MM.1S (cell line): ENCODE data around the gene MCRIP1.

Experiments used
- DNase-seq: peaks from one replicate; pipeline ENCODE4 v3.0.0-alpha.2; 2015
- H2AFZ ChIP-seq: fragments of 300-600 bp; sonication (generic); 2 replicates; pipeline ENCODE4 v1.6.0; 2016; ENCODE audit warnings: antibody characterized with exemption, low read length
- H3F3A ChIP-seq: fragments of 300-600 bp; sonication (generic); 2 replicates; pipeline ENCODE4 v1.6.1; 2016; ENCODE audit warnings: mild to moderate bottlenecking, antibody characterized with exemption, low read length, moderate library complexity, mixed read lengths; ENCODE audit not compliant: insufficient read depth
- H3K27ac ChIP-seq: fragments of 300-600 bp; sonication (generic); 2 replicates; pipeline ENCODE4 v1.5.1; 2016; ENCODE audit warnings: mild to moderate bottlenecking, low read length
- H3K27me3 ChIP-seq: fragments of 300-600 bp; sonication (generic); replicated peaks from 2 replicates; pipeline ENCODE4 v1.6.0; 2016; ENCODE audit warnings: low read length; ENCODE audit not compliant: insufficient read depth
- H3K36me3 ChIP-seq: fragments of 300-600 bp; sonication (generic); replicated peaks from 2 replicates; pipeline ENCODE4 v1.6.1; 2016; ENCODE audit warnings: mild to moderate bottlenecking, low read length, mixed read lengths; ENCODE audit not compliant: insufficient read depth
- H3K4me1 ChIP-seq: fragments of 300-600 bp; sonication (generic); 2 replicates; pipeline ENCODE4 v1.6.1; 2016; ENCODE audit warnings: low read length, mixed read lengths
- H3K4me2 ChIP-seq: fragments of 300-600 bp; sonication (generic); 2 replicates; pipeline ENCODE4 v1.6.0; 2016; ENCODE audit warnings: low read depth, low read length
- H3K4me3 ChIP-seq: fragments of 300-600 bp; sonication (generic); 2 replicates; pipeline ENCODE4 v1.5.1; 2016; ENCODE audit warnings: low read length, mixed read lengths
- H3K79me2 ChIP-seq: fragments of 300-600 bp; sonication (generic); 2 replicates; pipeline ENCODE4 v1.6.1; 2016; ENCODE audit warnings: mixed run types, low read length, mixed read lengths
- H3K9ac ChIP-seq: fragments of 300-600 bp; sonication (generic); 2 replicates; pipeline ENCODE4 v1.6.1; 2016; ENCODE audit warnings: low read length, mixed read lengths
- H3K9me2 ChIP-seq: fragments of 300-600 bp; sonication (generic); replicated peaks from 2 replicates; pipeline ENCODE4 v1.6.1; 2016; ENCODE audit warnings: mild to moderate bottlenecking, low read length, mixed read lengths; ENCODE audit not compliant: insufficient read depth
- H3K9me3 ChIP-seq: fragments of 300-600 bp; sonication (generic); replicated peaks from 2 replicates; pipeline ENCODE4 v1.6.1; 2016; ENCODE audit warnings: mild to moderate bottlenecking, low read length, mixed read lengths; ENCODE audit not compliant: insufficient read depth
- H4K20me1 ChIP-seq: fragments of 300-600 bp; sonication (generic); 2 replicates; pipeline ENCODE4 v1.6.1; 2016; ENCODE audit warnings: mild to moderate bottlenecking, low read length, moderate library complexity, mixed read lengths; ENCODE audit not compliant: insufficient read depth
- EZH2 ChIP-seq: fragments of 300-600 bp; sonication (generic); optimal IDR thresholded peaks from 2 replicates; pipeline ENCODE3; 2017; ENCODE audit warnings: low read depth, mild to moderate bottlenecking, antibody characterized with exemption, low read length, mixed read lengths
- EZH2phosphoT487 ChIP-seq: fragments of 300-600 bp; sonication (generic); IDR thresholded peaks from 2 replicates; pipeline ENCODE4 v1.6.1; 2018; ENCODE audit warnings: antibody characterized with exemption, low read length
- TF ChIP-seq, protein P1 (sequence below): fragments of 300-600 bp; sonication (generic); IDR thresholded peaks from 2 replicates; pipeline ENCODE4 v1.5.1; 2016; ENCODE audit warnings: antibody characterized with exemption, low read length, mixed read lengths

Gene MCRIP1

DNA sequence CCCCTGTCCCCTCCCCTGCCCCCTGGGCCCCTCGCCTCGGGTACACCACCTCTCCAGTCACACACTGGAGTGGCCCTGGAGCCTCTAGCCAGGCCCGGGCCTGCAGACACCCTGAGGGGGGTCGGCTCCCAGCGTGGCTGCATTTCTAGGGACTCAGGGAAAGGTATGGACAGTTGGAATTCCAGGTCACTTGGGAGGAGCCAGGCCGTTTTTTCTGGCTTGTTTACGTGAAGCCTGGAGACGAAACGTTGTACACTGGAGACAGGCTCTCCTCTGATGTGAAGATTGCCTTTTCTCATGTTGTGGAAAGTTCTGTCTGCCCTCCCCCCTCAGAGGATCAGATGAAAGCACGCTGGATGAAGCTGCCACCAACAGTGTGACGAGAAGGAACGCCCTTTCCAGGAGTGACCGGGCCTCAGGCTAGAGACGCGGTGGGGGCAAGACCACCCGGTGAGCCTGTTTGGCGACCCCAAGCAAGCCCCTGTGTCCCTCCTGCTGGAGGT is 5.7 kb upstream of the MCRIP1 start:
- TF ChIP-seq, protein P1, sequence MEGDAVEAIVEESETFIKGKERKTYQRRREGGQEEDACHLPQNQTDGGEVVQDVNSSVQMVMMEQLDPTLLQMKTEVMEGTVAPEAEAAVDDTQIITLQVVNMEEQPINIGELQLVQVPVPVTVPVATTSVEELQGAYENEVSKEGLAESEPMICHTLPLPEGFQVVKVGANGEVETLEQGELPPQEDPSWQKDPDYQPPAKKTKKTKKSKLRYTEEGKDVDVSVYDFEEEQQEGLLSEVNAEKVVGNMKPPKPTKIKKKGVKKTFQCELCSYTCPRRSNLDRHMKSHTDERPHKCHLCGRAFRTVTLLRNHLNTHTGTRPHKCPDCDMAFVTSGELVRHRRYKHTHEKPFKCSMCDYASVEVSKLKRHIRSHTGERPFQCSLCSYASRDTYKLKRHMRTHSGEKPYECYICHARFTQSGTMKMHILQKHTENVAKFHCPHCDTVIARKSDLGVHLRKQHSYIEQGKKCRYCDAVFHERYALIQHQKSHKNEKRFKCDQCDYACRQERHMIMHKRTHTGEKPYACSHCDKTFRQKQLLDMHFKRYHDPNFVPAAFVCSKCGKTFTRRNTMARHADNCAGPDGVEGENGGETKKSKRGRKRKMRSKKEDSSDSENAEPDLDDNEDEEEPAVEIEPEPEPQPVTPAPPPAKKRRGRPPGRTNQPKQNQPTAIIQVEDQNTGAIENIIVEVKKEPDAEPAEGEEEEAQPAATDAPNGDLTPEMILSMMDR = no peak
- TF ChIP-seq EZH2phosphoT487 (no peak), EZH2 (no peak)
- no peak overlapping the region for H3K4me2 ChIP-seq
- no peak overlapping the region for H3K4me3 ChIP-seq
- no peaks in the 10 kb centered on the region; the same call in 1 of the 2 replicates for H3K27me3 ChIP-seq
- no peak overlapping the region for H3K9ac ChIP-seq
- no peaks in the 10 kb centered on the region for H3K9me2 ChIP-seq
- H4K20me1 ChIP-seq = no peaks in the 10 kb centered on the region; the same call in 1 of the 2 replicates
- no peaks in the 10 kb centered on the region for H3K9me3 ChIP-seq
- no peaks in the 10 kb centered on the region for H3K36me3 ChIP-seq
- no peaks in the 10 kb centered on the region for H3K79me2 ChIP-seq
- H3K27ac ChIP-seq = no peak overlapping the region
- no peak overlapping the region for H2AFZ ChIP-seq
- no peak for DNase-seq
- peaks cover 1% of the 10 kb centered on the region; the same call in 1 of the 2 replicates for H3K4me1 ChIP-seq
- 0 out of 2 replicates have a peak, but pooled peaks cover 8% of the 10 kb centered on the region for H3F3A ChIP-seq

DNA sequence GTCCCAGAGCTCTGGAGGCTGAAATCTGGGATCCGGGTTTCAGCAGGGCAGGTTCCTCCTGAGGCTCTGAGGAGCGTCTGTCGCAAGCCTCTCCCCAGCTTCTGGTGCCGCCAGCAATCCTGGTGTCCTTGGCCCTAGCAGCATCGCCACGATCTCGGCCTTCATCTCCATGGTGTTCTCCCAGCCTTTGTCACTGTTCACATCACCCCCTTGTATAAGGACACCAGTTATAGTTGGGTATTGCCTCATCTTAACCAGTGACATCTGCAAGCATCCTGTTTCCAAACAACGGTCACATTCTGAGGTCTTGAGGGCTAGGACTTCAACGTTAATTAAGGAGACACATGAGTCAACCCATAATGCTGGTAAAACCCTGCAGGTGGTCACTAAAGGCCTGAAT is 4.5 kb upstream of the MCRIP1 start:
- no peak overlapping the region for H3K27ac ChIP-seq
- H3K36me3 ChIP-seq = no peaks in the 10 kb centered on the region
- no peak overlapping the region for H3K4me2 ChIP-seq
- H3K9me3 ChIP-seq = no peaks in the 10 kb centered on the region
- TF ChIP-seq EZH2 (no peak), EZH2phosphoT487 (no peak)
- TF ChIP-seq, protein P1 = no peak
- DNase-seq = no peak
- no peak overlapping the region for H2AFZ ChIP-seq
- H4K20me1 ChIP-seq = no peaks in the 10 kb centered on the region
- H3K4me1 ChIP-seq = peaks cover 5% of the 10 kb centered on the region; the same call in 1 of the 2 replicates
- no peaks in the 10 kb centered on the region; the same call in 1 of the 2 replicates for H3K27me3 ChIP-seq
- no peak overlapping the region for H3K4me3 ChIP-seq
- H3K79me2 ChIP-seq = no peaks in the 10 kb centered on the region
- H3K9me2 ChIP-seq = no peaks in the 10 kb centered on the region
- H3F3A ChIP-seq = 0 out of 2 replicates have a peak, but pooled peaks cover 6% of the 10 kb centered on the region
- no peak overlapping the region for H3K9ac ChIP-seq

- H3K4me3 ChIP-seq = peak within 1 kb of the TSS; percentile 71
- no peaks in the 10 kb centered on the region for H3K36me3 ChIP-seq
- H3K9me3 ChIP-seq = no peaks in the 10 kb centered on the region
- DNase-seq = no peak
- peaks cover 16% of the 10 kb centered on the region for H3F3A ChIP-seq
- H4K20me1 ChIP-seq = no peaks in the 10 kb centered on the region
- H3K4me1 ChIP-seq = peaks cover 14% of the 10 kb centered on the region
- peak within 1 kb of the TSS; percentile 75 for H3K4me2 ChIP-seq
- peaks cover 11% of the 10 kb centered on the region for H3K79me2 ChIP-seq
- TF ChIP-seq EZH2 (no peak), EZH2phosphoT487 (no peak)
- TF ChIP-seq, protein P1 = no peak
- H3K9ac ChIP-seq = no peak within 1 kb of the TSS
- H3K27ac ChIP-seq = no peak within 1 kb of the TSS
- H3K27me3 ChIP-seq = no peaks in the 10 kb centered on the region; the same call in 1 of the 2 replicates
- H2AFZ ChIP-seq = peak within 1 kb of the TSS; percentile 56
- no peaks in the 10 kb centered on the region for H3K9me2 ChIP-seq
These were observed 1.8 kb upstream of the MCRIP1 start, which contains the start of gene PPP1R27 for GRCh38 chr17:81834831-81835267. PPP1R27 (minus strand) TSS chr17:81835050; CDS start chr17:81834953, 97 bp downstream.
